GM19193 (cell line): Measurements from ENCODE around the gene COL1A2.

Source experiments
- POLR2A ChIP-seq: IDR thresholded peaks from 4 replicates; pipeline ENCODE4 v1.6.1; 2011; ENCODE audit not compliant: insufficient read depth, insufficient read length; ENCODE audit errors: extremely low read depth

The COL1A2 gene

DNA sequence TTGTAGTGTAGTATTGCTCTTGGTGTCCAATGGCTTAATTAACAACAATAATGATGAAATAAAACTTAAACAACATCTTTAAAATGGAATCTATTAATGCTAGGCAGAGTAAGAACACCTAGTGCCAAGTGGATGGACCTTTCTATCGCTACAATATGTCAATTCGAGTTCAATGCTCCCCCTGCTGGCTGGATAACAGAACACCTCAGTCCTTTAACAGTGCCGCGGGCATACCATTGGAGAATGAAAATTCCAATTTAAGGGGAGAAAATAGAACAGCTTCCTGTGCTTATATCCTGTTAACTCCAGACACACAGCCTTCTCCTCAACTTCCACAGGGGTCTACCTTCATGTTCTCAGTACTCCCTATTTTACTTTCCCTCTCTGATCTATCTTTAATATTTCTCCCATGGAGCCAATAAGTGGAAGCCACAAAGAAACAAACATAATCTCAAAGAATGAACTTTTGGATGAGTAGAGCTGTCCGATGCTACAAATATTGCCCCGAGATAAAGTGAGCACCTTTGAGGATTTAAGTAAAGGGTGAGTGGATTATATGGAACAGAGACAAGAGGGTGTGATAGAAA is 41.4 kb downstream of the COL1A2 start:
- TF ChIP-seq POLR2A, result no peak

DNA sequence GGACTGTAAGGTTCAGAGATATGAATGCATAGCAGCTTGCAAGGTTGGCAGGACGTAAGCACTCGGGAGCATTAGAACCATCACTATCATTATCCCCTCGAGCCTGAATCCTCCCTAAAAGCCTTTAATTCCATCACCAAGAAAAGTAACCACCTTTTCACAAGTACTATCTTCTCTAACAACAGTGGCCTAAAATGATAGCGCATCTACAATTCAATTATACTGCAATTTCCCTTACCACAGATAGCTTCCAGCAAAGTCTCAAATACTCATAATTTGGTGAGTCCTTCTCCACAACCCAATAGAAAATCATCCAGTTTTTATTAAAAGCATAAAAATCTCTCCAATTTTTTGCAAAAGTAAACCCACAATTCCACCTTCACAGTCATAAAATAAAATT is 42.0 kb downstream of the COL1A2 start:
- TF ChIP-seq POLR2A, result no peak

DNA sequence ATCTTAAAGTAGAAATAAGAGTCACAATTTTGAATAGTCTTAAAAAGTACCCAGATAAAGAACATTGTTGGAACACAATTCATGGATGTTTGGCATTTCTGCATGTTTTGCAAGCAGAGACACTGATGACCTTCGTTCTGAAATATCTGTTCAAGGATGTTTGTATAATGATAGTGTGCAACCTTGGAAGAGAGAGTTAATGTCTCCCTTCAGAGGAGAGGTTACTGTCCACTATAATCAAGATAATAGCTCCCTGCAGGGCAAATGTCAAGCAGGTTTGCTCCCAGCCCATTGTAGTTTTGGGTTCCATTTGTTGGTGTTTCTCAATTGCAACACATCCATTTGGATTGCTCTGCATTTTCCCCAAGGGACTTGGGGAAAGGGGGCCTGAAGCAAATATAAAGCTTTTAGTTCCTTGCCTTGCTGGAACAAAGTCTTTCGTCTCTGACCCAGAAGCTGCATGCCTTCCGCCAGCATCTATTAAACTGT is 45.2 kb downstream of the COL1A2 start:
- TF ChIP-seq POLR2A, result no peak

DNA sequence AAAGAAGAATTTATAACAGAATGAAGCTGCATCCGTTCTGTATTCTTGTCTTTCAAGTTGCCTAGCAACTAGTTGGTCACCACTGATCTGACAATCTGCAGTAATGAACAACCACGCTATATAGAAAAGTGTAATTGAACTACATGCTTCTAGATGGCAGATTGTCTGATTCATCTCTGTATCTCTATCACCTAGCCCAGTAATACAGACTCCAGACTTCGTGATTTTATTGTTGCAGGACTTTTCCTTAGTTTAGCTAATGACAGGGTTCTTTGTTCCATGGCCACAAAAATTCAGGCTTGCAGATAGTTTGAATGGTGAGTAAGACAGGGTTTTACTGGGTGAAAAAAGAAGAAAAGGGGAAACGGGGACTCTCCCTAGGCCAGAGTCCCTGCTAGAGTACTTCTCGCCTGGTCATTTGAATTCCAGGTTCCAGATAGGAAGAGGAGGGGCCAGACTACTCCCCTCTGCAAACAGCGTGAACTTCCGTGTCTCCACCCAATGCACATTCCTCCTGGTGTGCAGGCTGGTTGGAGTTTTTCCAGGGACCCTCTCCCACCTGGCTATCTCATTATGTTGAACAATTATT is 45.9 kb downstream of the COL1A2 start:
- no peak for TF ChIP-seq POLR2A

DNA sequence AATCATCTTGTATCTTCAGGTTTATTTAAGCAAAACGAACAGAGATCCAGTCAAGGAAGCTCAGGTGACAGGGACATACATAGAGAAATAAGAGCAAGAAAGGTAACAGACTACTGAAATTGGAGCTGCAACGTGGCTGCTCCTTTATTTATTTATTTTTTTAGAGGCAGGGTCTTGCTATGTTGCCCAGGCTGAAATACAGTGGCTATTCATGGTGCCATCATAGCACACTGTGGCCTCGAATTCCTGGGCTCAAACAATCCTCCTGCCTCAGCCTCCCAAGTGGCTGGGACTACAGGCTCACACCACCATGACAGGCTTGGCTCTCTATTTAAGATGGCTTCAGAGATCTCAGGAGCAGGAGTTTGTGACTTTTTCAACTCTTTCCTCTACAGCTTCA is 46.4 kb downstream of the COL1A2 start:
- no peak for TF ChIP-seq POLR2A

DNA sequence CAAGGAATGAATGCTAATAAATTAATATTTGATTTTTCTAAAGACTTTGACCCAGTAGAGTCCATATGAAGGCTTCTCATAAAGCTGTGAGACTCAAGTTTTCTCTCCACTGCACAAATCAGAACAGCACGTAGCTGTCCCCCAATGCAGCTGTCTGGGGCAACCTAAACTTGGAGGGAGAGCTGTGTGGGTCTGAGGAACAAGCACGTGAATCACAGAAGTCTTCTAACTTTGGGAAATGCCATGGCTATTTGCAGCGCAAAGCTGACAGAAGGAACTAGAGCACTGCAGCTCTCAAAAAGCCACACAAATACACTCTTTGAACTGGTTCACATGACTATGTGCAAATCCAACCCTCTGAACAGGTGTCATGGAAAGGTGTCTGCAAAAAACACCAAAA is 47.9 kb downstream of the COL1A2 start:
- no peak for TF ChIP-seq POLR2A

DNA sequence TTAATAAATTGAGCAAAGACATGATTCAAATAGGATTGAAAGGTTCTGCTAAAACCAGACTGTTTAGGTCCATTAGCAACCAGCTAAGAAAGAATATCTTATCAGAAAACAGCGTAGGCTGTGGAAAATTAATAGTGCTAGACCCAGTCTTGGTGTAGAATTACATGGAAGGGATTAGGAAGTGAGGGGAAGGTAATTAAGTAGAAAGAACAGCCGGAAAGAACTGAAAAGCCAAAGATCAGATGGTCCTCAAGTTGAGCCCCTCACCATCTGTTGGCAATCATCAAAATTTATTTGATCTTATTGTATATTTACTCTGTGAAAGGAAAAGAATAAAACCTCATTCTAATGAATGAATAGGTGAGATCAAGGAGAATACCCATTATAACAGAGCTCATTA is 50.1 kb downstream of the COL1A2 start:
- no peak for TF ChIP-seq POLR2A

DNA sequence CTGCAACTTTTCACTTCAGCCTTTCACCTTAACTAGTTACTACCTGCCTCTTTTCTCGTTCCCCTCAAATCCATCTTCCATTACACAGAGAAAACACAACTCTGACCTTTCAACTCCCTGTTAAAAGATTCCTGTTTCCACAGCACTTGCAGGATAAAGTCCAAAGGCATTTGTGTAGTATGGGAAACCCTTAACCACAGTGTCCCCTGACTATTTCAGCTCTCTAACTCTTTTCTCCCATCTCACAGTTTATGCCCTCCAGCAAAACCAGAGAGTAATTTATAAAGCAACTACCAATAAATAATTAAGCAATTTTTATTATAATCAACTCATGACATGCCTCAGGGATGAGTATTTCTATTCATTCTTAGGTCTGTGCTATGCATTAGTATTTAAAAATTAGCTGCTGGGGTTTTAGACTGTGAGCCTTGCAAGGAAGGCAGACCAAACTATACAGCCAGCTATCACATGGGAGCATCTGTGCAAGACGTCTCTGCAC is 51.0 kb downstream of the COL1A2 start:
- TF ChIP-seq POLR2A, result no peak

DNA sequence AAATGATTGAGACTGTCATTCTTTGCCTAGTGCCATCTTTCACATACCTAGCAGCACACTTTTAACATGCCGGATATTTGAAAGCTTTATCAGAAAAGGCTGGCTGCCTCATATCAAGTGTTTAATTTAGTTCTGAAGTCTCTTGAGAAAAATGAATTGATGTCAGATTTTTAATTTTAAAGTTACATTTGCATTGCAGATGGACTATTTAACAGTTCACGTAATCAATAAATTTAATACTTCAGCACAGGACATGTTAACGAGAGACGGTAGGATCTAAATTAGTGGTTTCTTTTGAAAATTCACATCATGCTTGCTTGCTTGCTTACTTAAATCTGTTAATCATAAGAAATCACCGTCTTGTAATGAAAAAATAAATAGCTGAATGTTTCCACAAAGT is 51.6 kb downstream of the COL1A2 start:
- TF ChIP-seq POLR2A, result no peak

DNA sequence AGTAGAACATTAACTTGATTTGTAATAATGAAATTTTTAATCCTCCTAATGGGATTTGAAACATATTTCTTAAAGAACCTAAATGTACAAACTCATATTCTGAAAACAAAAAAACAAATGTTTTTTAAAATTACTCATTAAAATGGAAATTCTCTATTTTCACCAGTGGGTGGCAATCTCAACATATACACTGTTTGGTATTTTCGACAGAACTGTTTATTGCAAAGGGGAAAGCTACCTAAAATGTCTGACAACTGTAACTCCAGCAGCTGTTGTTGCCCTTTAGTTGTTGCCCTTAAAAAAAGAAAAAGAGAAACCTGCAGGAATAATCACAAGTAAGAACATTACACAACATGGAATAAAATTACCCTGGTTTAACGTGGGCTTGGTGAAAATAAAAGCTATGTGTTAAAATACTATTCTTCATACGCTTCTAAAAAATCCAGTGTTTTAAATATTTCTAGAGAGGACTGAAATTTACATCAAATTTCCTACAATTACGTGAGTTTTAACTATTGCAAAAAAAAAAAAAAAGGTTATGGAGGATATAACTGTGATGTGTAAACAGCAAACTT is 54.5 kb downstream of the COL1A2 start:
- TF ChIP-seq POLR2A, result no peak

DNA sequence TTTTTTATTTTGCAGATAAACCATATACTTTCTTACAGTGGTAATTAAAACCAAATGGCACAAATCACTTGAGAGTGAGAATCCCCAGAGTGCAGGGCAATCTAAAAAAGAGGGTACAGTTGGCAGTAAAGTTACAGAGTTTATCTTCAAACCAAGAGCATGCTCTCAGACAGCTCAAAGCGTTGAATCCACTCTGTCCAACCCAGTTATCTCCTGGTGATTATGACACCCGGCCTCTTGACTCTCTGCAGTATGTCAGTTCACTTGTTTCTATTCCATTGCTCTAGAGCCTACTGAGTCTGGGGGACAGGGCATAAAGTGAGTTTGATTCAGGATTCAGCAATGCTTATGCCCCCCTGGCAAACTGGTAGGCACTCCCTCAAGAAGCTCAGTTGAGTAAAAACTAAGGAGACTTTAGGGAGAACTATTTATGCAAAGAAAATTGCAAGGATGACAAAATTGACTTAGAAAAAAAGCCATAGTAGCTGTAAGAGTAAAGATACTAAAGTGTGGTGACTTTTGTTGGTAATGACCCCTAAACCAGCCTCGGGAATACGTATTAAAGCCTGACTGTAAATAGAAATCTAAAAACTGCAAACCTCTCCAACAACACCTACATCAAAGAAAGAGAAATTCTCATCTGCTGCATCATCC is 55.5 kb downstream of the COL1A2 start:
- no peak for TF ChIP-seq POLR2A

DNA sequence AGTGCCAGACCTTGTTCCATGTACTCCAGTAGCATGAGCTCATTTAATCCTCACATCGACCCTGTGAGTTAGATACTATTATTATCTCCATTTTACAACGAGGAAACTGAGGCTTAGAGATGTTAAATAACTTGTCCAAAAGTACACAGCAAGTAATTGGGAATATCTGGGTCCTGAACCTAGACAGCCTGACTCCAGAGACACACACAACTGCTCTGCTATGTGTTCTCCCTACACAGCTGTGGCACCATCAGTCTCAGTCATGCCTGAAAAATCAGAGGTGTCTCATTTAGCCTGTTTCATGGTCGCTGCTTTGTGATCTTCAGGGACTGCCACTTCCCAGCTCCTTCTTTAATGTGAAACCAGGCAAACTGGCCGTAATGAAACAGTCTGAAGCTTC is 56.5 kb downstream of the COL1A2 start:
- no peak for TF ChIP-seq POLR2A

DNA sequence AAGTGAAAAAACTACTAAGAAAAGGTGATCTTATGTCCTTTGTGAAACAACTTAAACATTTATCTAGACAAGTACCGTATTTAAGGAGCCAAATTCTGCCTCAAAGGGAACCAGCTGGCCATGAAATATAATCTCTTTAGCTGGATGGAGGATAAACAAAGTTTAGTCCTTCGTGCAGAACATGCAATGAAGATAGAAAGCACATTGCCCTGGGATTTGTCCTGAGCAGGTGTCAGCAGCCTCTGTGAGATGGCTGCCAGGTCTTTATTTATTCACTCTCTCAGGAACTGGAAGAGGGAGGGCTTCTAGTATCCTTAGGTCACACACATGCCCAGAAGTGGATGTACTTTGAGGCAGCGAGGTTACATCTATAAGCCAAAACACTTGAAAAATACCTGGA is 57.5 kb downstream of the COL1A2 start:
- TF ChIP-seq POLR2A, result no peak

DNA sequence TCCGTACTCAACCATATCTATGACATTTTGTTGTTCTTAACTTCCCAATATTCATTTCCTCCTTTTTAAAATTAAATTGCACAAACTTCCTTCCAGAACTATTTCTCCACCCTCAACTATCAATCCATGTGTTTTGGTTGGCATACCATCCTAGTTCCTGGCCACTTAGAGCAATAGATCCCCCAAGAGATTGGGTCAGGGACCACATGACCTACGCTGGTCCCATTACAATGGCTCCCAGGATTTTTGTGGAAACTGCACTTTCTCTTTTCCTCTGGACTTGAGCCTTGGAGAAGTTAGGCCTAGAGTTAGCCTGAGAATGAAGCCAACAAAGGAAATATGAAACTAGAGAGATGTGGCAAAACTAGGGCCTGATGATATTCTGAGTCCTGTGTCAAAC is 59.2 kb downstream of the COL1A2 start:
- no peak for TF ChIP-seq POLR2A

DNA sequence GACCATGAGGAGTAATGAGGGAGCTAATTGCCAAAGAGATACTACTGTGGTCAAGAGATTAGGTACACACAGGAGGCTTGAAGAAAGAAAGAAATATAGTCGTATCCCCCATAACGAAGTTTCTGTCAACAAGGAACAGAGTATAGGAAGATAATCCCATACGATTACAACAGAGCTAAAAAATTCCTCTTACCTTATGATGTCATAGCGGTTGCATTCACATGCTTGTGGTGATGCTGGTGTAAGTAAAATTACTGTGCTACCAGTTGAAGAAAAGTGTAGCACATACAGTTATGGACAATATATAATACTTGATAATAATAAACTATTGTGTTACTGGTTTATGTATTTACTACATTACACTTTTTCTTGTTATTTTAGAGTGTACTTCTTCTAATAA is 63.3 kb downstream of the COL1A2 start:
- no peak for TF ChIP-seq POLR2A

DNA sequence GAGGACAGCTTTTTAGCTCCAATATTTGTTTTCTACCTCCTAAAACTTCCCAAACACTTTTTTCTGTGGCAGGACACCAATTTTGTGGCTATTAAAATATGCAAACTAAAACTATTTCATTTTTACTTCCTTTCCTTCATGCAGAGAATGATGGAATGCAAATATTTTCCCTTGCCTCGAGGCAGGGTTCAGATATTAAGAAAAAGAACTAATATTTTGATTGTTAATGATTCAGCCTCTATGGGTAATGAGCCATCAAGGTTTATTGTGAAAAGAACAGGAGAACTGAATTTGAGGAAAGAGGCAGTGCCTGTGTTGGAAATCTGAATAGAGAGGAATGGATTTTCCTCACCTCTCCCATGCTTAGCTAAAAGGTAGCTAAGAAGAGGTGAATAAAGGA is 71.8 kb downstream of the COL1A2 start:
- no peak for TF ChIP-seq POLR2A

DNA sequence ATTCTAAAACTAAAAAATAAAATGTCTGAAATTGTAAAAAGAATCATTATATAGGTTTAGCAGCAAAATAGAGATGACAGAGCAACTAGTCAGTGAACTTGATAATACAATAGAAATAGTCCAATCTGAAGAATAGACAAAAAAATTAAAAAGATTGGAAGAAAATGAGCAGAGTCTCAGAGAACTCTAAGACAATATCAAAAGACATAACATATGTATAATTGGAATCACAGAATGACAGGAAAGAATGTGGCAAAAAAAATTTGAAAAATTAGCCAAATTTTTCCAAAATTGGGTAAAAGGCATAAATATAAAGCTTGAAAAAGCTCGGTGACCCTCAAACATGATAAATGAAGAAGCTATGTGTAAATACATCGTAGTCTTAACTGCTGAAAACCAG is 76.9 kb downstream of the COL1A2 start:
- no peak for TF ChIP-seq POLR2A

DNA sequence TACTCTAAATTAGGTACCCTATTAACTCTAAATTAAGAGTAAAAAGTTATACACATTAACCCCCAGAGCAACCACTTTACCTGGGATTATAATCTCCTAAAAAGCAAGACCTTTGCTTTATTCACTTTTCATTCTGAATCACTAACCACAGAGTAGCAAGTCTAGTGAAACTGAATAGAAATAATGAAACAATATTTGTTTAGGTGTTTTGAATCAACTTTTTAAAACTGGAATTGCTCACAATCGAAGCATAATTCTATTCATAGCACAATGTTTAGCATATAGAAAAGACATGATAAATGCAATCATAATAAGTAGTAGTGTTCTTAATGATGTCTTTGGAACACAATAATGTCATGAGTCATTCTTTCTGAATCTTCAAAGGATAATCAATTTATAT is 77.9 kb downstream of the COL1A2 start:
- TF ChIP-seq POLR2A, result no peak
